HG03108 (cell line): Measurements from ENCODE around the gene AMBN.
"Not testable (repeated sequence)": the region's sequence is repeated elsewhere in the genome, so short reads cannot be mapped to it uniquely, and the experiment has no call there.

Experiments used
- ATAC-seq: cut with Tn5 transposase; IDR thresholded peaks from one replicate; pipeline ENCODE4 v1.9.1; 2021; ENCODE audit warnings: moderate library complexity; ENCODE audit not compliant: unreplicated experiment

The AMBN gene

DNA sequence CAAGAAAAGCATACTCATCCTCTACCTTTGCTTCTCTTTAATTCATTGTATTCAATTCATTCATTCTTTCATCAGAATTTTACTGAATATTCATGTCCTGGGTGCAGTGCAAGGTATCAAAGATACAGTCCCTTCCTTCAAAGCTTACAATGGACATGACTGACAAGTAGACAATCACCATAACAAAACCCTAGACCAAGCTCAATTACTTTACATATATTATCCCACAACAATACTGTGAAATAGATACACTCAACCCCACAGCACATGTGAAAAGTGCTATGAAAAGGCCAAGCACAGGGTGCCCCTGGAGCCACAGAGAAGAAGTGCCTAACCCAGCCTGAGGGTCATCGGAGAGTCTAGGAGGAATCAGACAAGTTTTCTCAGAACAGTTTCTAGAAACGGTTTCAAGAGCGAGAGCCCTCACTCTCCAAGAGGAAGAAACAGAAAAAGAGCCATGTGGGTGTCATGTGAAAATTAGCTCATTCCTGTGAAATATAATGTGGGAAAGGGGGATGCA lies 15.3 kb downstream of the AMBN start:
- ATAC-seq, result no peak

DNA sequence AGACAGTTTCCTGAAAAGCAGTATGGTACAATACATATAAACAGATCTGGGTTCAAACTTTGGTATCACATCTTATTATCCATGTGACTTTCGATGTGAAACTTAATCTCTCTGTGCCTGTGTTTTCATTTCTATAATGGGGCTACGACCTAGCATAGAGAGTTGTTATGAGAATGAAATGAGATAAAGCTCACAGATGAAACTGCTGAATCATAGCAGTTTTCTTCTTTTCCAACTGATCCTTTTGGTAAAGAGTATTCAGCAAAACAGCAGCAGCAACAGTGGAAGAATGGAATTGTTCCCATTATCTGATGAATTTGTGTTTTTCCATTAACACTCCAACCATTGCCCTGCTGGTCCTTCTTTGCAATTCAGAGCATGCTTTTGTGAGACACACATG lies 16.3 kb downstream of the AMBN start:
- no peak for ATAC-seq

DNA sequence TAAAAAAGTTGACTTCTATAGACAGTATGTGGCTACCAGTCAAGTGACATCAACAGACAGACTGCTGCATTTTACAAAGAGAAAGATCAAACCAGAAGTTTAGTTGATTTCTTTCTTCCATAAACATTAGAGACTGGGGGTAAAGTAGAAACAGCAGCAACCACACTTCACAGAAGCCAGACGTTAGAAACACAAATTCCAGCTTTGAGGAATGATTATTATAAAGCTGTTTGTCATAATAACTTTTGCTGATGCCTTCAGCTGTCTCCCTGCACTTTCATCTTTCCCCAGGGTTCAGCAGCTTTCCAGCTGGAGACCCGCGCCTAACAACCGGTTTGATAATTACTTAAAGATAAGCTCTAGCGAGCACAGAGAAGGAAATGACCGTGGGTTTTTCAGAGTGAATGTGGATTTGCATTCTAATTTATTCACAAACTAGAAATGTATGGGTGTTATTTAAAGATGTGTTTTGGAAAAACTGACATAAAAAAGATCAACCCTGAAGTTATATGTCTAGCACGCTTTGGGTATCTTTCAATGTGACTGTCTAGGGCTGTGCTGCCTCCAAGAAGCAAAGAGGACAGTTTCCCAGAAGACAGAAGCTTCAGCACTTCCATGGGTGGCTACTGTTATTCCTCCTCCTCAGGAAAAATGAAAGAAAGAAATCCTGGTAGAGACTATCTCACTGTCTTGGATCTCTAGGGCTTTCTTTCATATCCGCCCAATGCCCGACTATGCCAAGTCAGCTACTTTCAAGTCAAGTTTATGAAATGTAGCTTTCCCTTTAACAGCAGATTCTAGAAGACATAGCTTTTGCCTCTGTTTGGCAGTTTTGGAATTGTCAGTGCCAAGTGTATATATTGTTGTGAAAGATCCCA lies 21.5 kb downstream of the AMBN start:
- ATAC-seq, result peak; percentile 47

DNA sequence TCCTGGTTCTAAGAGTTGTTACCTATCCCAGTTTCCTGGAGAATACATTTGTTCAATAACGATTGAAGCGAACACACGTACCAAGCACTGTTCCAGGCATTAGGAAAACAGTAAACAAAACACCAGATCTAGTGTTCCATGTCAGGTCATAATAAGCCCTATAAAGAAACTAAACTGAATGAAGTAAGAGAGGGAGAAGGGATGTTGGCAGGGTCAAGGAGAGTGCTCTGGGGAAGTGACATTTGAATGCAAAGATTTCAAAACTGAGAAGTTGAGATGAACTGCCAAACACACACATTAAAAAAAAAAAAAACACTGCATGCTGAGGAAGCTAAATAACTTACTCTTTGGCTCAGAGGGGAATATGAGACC lies 22.1 kb downstream of the AMBN start:
- ATAC-seq, result no peak

- no peak for ATAC-seq
Measured at GRCh38 chr4:70619288-70619687, 27.2 kb downstream of the AMBN start.

- ATAC-seq, result no peak
Measured at GRCh38 chr4:70619778-70620177, 27.7 kb downstream of the AMBN start.

DNA sequence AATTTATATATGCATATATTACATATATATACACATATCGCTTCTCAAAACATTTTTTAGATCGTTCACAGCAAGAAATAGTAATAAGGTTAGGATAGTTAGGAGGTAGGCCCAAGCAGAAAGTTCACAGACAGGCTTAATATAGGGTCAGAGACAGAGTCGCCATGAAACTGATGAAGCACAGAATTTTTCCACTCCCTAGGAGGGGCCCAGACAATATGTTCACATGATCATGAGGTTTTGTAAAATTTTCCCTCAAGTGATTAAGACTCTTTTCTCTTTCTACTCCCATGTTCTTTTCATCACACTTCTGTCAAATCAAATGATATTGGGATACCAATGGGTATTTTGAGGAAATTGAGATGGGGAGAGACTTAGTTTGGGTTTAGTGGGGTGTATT lies 31.3 kb downstream of the AMBN start:
- no peak for ATAC-seq

DNA sequence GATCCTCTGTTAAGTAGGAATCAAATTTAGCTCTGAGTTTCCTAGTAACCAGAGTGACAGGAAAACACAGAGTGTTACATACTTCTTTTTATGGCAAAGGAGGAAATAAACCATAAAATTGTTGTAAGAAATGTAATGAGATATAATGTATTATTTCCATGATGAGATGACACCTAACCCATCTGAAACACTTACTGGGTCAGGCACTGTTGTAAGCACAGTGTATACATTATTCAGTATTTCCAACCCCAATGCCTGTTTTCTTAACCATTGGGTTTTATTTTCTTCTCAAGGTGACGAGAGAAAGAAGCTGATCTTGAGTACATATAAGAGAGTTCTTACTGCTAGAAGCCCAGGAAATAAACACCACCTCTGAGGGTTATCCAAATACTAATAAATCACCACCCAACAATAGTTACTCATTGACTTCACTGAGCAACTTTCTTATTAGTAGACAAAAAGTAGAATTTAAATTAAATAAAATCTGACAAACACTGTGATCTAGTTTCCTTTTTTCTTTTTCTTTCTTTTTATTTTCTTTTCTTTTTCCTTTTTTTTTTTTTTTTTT lies 32.3 kb downstream of the AMBN start:
- ATAC-seq, result no peak

- ATAC-seq, result no peak
Measured at GRCh38 chr4:70627620-70628019, 35.6 kb downstream of the AMBN start.

- no peak for ATAC-seq
Measured at GRCh38 chr4:70628444-70628843, 36.4 kb downstream of the AMBN start, which contains the start of gene ENAM. Gene ENAM (plus strand): TSS chr4:70628744. CDS start chr4:70629501, 757 bp downstream.

- ATAC-seq, result no peak
Measured at GRCh38 chr4:70629469-70630090, 37.5 kb downstream of the AMBN start.

GRCh38 chr4:70630162-70630561 lies 38.1 kb downstream of the AMBN start:
- ATAC-seq, result no peak

DNA sequence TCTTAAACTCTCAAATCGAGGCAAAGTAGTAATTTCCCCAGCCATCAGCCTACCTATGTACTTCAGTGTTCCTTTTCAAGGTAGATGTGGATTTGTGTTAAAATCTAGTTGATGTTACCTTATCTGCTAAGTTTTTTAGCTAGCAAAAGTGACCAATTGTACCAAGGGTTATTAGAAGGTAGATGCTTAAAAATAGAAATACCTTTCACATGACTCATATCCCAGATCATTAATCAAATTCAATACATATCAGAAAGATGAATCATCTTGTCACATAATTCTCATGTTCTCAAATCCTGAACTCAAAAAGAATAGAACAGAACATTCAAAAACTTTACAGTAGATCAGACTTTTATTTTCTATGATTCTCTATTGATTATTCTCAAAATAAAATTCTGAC lies 40.0 kb downstream of the AMBN start:
- ATAC-seq, result no peak

DNA sequence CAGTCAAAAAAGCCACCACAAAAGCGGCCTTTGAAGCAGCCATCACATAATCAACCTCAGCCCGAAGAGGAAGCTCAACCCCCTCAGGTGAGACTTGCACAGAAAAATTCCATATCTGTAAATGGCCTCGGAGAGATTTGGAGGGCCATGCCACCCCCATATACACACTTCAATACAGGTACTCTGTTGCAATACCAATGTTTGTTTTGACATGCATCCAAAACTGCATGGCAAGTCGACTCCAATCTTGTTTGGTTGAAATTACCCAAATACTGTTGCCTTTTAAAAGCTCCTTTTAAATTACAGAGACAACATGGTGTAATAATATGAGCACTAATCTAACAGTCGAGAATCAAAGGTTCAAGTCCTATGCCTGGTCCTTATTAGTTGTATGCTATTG lies 42.4 kb downstream of the AMBN start:
- ATAC-seq, result no peak

DNA sequence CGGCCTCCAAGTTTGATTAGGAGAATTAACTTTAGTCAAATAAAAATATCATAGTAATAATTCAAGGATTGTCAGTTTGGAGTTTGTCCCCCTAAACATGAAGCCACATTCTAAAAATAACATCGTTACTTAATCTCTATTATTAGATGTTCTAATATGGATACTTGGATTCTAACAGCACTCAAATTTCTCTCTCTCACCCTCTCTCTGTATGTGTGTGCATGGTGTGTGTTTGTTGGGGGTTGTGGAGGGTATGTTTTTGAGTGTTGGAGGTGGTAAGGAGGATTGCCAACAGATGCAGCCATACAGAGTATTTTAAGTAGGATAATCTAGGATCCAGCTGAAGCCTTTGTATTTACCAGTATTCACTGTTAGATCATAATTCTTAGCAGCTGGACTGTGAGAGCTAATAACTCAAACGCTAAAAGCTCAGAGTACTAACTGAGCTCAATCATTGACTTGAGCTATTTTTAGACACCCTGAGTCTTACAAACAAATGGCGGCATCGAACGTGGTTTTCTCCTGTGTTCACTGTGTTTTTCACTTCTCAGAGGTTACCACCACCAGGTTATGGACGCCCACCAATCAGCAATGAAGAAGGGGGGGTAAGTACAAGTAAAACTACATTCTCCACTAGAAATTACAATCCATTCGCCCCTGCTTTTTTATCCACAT lies 45.3 kb downstream of the AMBN start:
- no peak for ATAC-seq

- ATAC-seq, result no peak
Measured at GRCh38 chr4:70640192-70640591, 48.1 kb downstream of the AMBN start.

- not testable (repeated sequence) for ATAC-seq
Measured at GRCh38 chr4:70650741-70651140, 58.7 kb downstream of the AMBN start.

DNA sequence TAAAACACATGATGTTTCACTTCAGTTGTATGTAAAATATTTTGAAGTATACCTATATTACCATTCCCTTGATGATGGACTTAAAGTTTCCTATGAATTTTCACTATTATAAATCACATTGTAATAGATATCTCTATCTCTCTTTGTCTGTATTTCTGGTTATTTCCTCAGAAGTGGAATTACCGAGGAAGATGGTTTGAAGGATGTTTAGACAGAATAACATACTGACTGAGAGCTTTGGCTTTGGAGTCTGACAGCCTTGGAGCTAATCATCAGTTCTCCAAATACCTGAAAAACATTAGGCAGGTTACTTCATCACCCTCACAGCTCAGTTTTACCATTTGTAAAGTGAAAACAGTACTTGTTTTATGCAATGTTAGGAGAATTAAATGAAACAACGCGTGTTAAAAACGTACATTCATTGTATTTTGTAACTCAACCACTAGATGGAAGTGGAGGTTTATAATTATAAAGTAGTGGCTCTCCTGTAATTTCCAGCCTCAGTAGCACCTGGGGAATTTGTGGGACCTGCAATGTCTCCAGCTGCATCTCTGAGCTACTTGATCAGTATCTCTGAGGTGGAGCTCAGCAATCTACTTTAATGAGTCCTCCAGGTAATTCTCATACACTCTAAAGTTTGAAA lies 59.9 kb downstream of the AMBN start:
- ATAC-seq, result peak; percentile 37

GRCh38 chr4:70654605-70655011 lies 62.6 kb downstream of the AMBN start:
- ATAC-seq, result peak; percentile 48
